Measurements from ENCODE around the gene CEP20. TPM values are rescaled to one million over a fixed set of nuclear protein-coding genes. Genes with fewer than 3 reads are reported as not detected.

CEP20 gene
- total and polyA plus RNA-seq, 2 of the 8 experiments (the other 6 are each of a cell fraction or from before 2014, with no cell fraction given) = 16.2 to 49.0 TPM

DNA sequence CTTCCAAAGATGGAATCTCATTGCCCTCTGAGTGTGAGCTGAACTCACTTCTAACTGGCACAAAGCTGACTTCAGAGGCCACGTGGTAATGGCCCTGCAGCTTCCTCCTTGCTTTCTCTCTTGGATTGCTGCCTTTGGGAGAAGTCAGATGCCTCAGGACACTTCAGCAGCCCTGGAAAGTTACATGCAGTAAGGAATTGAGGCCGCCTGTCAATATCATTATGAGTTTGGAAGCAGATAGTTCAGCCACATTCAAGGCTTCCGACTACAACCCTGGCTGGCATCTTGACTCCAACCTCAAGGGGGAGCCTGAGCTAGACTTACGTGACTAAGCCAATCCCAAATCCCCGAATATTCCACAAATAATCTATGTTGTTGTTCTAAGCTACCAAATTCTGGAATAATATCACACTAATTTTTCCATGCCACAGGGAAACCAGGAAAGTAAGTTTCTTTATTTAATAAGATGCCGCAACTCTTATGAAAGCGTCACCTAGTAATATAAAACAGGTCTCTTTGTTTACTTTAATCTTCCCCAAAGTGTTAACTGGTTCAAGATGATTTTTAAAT lies 13.6 kb downstream of the CEP20 start:
- ChIA-PET CTCF (ENCODE audit: partially characterized antibody) (interaction anchor here (0.6 to 4.2 kb wide), 42 partner anchors 9 to 311 kb away, joined by 3 to 23 read pairs (median 4); partner anchors contain the start of gene CEP20), POLR2A (ENCODE audit: partially characterized antibody) (interaction anchor here (0.7 to 1.6 kb wide), 7 partner anchors 10 to 150 kb away, joined by 3 to 11 read pairs (median 3); partner anchors contain the start of gene CEP20)
- H4K91ac ChIP-seq (replicated peaks; ENCODE audit: insufficient read length, low read length) = no peak overlapping the region
- TF ChIP-seq RAD21 (IDR thresholded peaks at IDR 0.05 in 1 of 2, conservative IDR thresholded peaks at IDR 0.05 in 1 of 2; ENCODE audit: low read depth in 2 of 2, low read length in 2 of 2) (peak; percentile 78 to 82), NRF1 (IDR thresholded peaks at IDR 0.05; ENCODE audit: low read depth, low read length) (no peak)
- TF ChIP-seq, protein P1, sequence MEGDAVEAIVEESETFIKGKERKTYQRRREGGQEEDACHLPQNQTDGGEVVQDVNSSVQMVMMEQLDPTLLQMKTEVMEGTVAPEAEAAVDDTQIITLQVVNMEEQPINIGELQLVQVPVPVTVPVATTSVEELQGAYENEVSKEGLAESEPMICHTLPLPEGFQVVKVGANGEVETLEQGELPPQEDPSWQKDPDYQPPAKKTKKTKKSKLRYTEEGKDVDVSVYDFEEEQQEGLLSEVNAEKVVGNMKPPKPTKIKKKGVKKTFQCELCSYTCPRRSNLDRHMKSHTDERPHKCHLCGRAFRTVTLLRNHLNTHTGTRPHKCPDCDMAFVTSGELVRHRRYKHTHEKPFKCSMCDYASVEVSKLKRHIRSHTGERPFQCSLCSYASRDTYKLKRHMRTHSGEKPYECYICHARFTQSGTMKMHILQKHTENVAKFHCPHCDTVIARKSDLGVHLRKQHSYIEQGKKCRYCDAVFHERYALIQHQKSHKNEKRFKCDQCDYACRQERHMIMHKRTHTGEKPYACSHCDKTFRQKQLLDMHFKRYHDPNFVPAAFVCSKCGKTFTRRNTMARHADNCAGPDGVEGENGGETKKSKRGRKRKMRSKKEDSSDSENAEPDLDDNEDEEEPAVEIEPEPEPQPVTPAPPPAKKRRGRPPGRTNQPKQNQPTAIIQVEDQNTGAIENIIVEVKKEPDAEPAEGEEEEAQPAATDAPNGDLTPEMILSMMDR (IDR thresholded peaks at IDR 0.05; ENCODE audit: control extremely low read depth in 1 of 3, insufficient read depth in 1 of 3, low read depth in 1 of 3, low read length in 3 of 3) = peak; percentile 75 to 85 (median 80)
- no peak overlapping the region for H3K27ac ChIP-seq (ENCODE audit: low read depth, low read length)
- peak overlapping the region; percentile 55; the same call in 1 of the 2 replicates for H2BK12ac ChIP-seq (ENCODE audit: low read depth, low read length)
- no peaks in the 10 kb centered on the region for H3K79me2 ChIP-seq (ENCODE audit: control insufficient read depth in 1 of 2, insufficient read depth in 2 of 2, low read length in 2 of 2)
- no peaks in the 10 kb centered on the region for H3K27me3 ChIP-seq (replicated peaks in 1 of 4; ENCODE audit: control insufficient read depth in 3 of 4, extremely low read depth in 1 of 4, insufficient read depth in 3 of 4, low read length in 3 of 4)
- DNase-seq (ENCODE audit: low read depth in 1 of 2, low spot score in 2 of 2) (peak in 1 of 2 experiments; percentile 59), FAIRE-seq (peak; percentile 77)
- H4K20me1 ChIP-seq (replicated peaks in 1 of 2; ENCODE audit: control insufficient read depth in 1 of 2, insufficient read depth in 2 of 2, low read length in 2 of 2) = peaks cover 0 to 7% of the 10 kb centered on the region in 2 experiments
- H4K8ac ChIP-seq (ENCODE audit: extremely low read depth, insufficient read depth, low read length) = no peak overlapping the region
- 74% methylated on average over 7 of the region's 7 CpGs; no CpG with 5 or more reads in 1 of the 2 experiments for whole genome bisulfite sequencing, 2 experiments (ENCODE audit: extremely low coverage in 1 of 2, insufficient coverage in 1 of 2, insufficient read length in 1 of 2, insufficient replicate concordance in 2 of 2, low coverage in 1 of 2, low lambda C conversion rate in 2 of 2, missing lambda C conversion rate in 1 of 2)
- no peak overlapping the region for H3K56ac ChIP-seq (replicated peaks; ENCODE audit: insufficient read length, low read depth, low read length)
- no peak overlapping the region for H3K4me2 ChIP-seq (ENCODE audit: insufficient read depth in 1 of 2, low read depth in 2 of 2, low read length in 2 of 2)
- H3K4me1 ChIP-seq (replicated peaks in 1 of 4; ENCODE audit: control insufficient read depth in 3 of 4, insufficient read depth in 4 of 4, low read length in 3 of 4) = no peaks in the 10 kb centered on the region
- peaks cover 0 to 34% (median 6%) of the 10 kb centered on the region in 4 experiments; a peak in 5 of 8 replicates for H3K36me3 ChIP-seq (ENCODE audit: control insufficient read depth in 2 of 4, insufficient read depth in 4 of 4, low read length in 3 of 4)
- no peak overlapping the region for H2BK15ac ChIP-seq (ENCODE audit: low read length)
- H3K23ac ChIP-seq (ENCODE audit: insufficient read length) = no peak overlapping the region
- no peak overlapping the region for H3K18ac ChIP-seq (ENCODE audit: extremely low read depth, low read length)
- H2BK120ac ChIP-seq (replicated peaks; ENCODE audit: low read depth, low read length) = no peak overlapping the region
- no peaks in the 10 kb centered on the region for H3K9me3 ChIP-seq (ENCODE audit: insufficient read depth in 2 of 2, low read depth in 1 of 2, low read length in 1 of 2)
- H3K14ac ChIP-seq (ENCODE audit: insufficient read length) = no peak overlapping the region
- no peak overlapping the region for H2AFZ ChIP-seq (ENCODE audit: low read length)
- no peak overlapping the region for H3K9ac ChIP-seq (replicated peaks in 1 of 4; ENCODE audit: extremely low read depth in 1 of 4, low read depth in 3 of 4, low read length in 3 of 4)
- no peak overlapping the region for H3K4me3 ChIP-seq (ENCODE audit: extremely low read depth in 1 of 4, insufficient read depth in 2 of 4, low read depth in 3 of 4, low read length in 4 of 4)
- H2BK20ac ChIP-seq (ENCODE audit: low read length) = no peak overlapping the region
- no peak overlapping the region for H2AK5ac ChIP-seq (ENCODE audit: low read depth, low read length)
- no peak overlapping the region for H2BK5ac ChIP-seq (ENCODE audit: low read depth, low read length)
- no peak overlapping the region for H3K4ac ChIP-seq (replicated peaks; ENCODE audit: insufficient read length, low read depth, low read length)
- no peak overlapping the region for H4K5ac ChIP-seq (ENCODE audit: insufficient read length, low read depth, low read length)
- no peaks in the 10 kb centered on the region for H3K23me2 ChIP-seq (ENCODE audit: low read depth, low read length)
- no peaks in the 10 kb centered on the region for H3K79me1 ChIP-seq (ENCODE audit: low read depth, low read length)
